ENCODE measurements around the gene UBA52.

- TF ChIP-seq EZH2 (IDR thresholded peaks at IDR 0.05; ENCODE audit: insufficient read depth, poor library complexity, severe bottlenecking), result no peak
- no peak for TF ChIP-seq EZH2phosphoT487 (IDR thresholded peaks at IDR 0.05; ENCODE audit: insufficient read depth, low read depth)
Measured at GRCh38 chr19:18587561-18587960, 15.9 kb downstream of the UBA52 start.

All from GM23248 (cell line).